Neutrophil (primary cell): Measurements from ENCODE around the gene CPZ.

Experiments
- H3K27ac ChIP-seq: fragments of 200-600 bp; sonication (generic); 2 replicates; pipeline ENCODE4 v1.5.1; 2016; ENCODE audit warnings: mild to moderate bottlenecking, moderate library complexity
- H3K27me3 ChIP-seq: fragments of 200-600 bp; sonication (generic); 2 replicates; pipeline ENCODE4 v1.6.0; 2016; ENCODE audit warnings: mild to moderate bottlenecking
- H3K36me3 ChIP-seq: fragments of 200-600 bp; sonication (generic); 2 replicates; pipeline ENCODE4 v1.5.1; 2017
- H3K4me1 ChIP-seq, 2 experiments: fragments of 200-600 bp in 1 of 2; sonication (generic) in 1 of 2; 1 replicate in 1 of 2; 2 replicates in 1 of 2; pipeline versions ENCODE4 v1.5.1 to v1.6.1; 2013 to 2016; ENCODE audit warnings: low read depth in 1 of 2, low read length in 1 of 2, mild to moderate bottlenecking in 1 of 2, moderate library complexity in 1 of 2; ENCODE audit not compliant: control insufficient read depth in 1 of 2, insufficient read depth in 1 of 2
- H3K4me3 ChIP-seq, 2 experiments: fragments of 200-600 bp in 1 of 2; sonication (generic) in 1 of 2; 1 replicate in 1 of 2; 2 replicates in 1 of 2; pipeline ENCODE4 v1.5.1; 2013 to 2016; ENCODE audit warnings: low read depth in 1 of 2, low read length in 1 of 2, mild to moderate bottlenecking in 1 of 2, moderate library complexity in 1 of 2
- H3K9me3 ChIP-seq: fragments of 200-600 bp; sonication (generic); 2 replicates; pipeline ENCODE4 v1.5.1; 2016
- CTCF ChIP-seq: fragments of 200-600 bp; sonication (generic); IDR thresholded peaks from 2 replicates; pipeline ENCODE4 v1.5.1; 2016; ENCODE audit warnings: antibody characterized with exemption

The CPZ gene

GRCh38 chr4:8549352-8549931 is 43.1 kb upstream of the CPZ start:
- no peak for TF ChIP-seq CTCF
- H3K27me3 ChIP-seq: peaks cover 14% of the 10 kb centered on the region
- H3K9me3 ChIP-seq: no peaks in the 10 kb centered on the region
- H3K36me3 ChIP-seq: no peaks in the 10 kb centered on the region
- no peaks in the 10 kb centered on the region for H3K4me1 ChIP-seq
- H3K27ac ChIP-seq: no peak overlapping the region
- no peak overlapping the region for H3K4me3 ChIP-seq

GRCh38 chr4:8550691-8551090 is 41.9 kb upstream of the CPZ start:
- Histone ChIP-seq H3K4me1 (no peaks in the 10 kb centered on the region), H3K4me3 (no peak overlapping the region), H3K27me3 (peaks cover 4% of the 10 kb centered on the region), H3K9me3 (no peaks in the 10 kb centered on the region), H3K36me3 (no peaks in the 10 kb centered on the region), H3K27ac (no peak overlapping the region)
- no peak for TF ChIP-seq CTCF

GRCh38 chr4:8552024-8552423 is 40.5 kb upstream of the CPZ start:
- Histone ChIP-seq H3K4me1 (no peaks in the 10 kb centered on the region), H3K4me3 (no peak overlapping the region), H3K27me3 (no peaks in the 10 kb centered on the region), H3K9me3 (no peaks in the 10 kb centered on the region), H3K36me3 (no peaks in the 10 kb centered on the region), H3K27ac (no peak overlapping the region)
- no peak for TF ChIP-seq CTCF

- H3K27ac ChIP-seq: no peak overlapping the region
- no peaks in the 10 kb centered on the region for H3K36me3 ChIP-seq
- TF ChIP-seq CTCF: no peak
- H3K9me3 ChIP-seq: no peaks in the 10 kb centered on the region
- no peak overlapping the region for H3K4me3 ChIP-seq
- H3K27me3 ChIP-seq: no peaks in the 10 kb centered on the region
- no peaks in the 10 kb centered on the region for H3K4me1 ChIP-seq
These were observed 39.9 kb upstream of the CPZ start for GRCh38 chr4:8552581-8553205.

GRCh38 chr4:8553216-8553615 is 39.3 kb upstream of the CPZ start:
- Histone ChIP-seq H3K4me3 (no peak overlapping the region), H3K4me1 (no peaks in the 10 kb centered on the region), H3K27ac (no peak overlapping the region), H3K9me3 (no peaks in the 10 kb centered on the region), H3K36me3 (no peaks in the 10 kb centered on the region), H3K27me3 (no peaks in the 10 kb centered on the region)
- no peak for TF ChIP-seq CTCF
